ENCODE measurements around the gene SGCB.

SGCB gene

DNA sequence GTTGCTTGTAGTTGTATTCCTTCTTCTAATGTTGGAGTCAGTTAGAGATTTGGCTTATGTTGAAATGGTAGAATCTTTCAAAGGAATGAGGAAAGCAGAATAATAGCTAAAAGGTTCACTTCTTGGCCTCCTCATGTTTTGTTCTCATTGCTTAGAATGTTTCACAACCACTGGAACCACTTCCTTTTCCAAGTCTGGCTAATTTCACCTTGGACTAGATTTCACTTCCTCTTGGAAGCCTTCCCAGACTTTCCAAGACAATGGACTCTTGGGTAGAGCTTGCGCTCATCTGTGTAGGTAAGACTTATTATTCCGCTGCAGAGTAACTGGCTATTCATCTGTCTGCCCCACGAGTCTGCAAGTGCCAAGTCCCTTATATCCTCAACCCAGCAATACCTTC, 21.3 kb upstream of the SGCB start:
- peak; percentile 92 for DNase-seq (ENCODE audit: low read depth)
- H3K4me3 ChIP-seq (ENCODE audit: low read length): no peak overlapping the region

DNA sequence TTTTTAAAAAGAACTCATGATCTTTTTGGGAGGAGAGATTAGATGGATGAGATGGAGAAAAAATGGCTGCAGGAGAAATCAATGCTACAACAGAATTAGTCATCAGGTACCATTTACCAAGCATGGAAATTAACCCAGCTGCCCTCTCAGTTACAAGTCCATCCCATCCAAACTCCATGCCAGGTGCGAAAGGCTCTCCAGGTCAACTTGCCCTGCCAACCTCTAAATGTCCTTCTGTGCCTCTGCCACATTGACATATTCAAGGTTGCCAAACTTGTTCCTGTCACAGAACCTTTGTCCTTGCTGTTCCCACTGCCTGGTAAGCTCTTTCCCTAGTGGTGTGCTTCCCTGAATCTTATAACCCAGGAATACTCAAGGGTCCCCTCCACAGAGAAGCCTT, 20.2 kb upstream of the SGCB start:
- no peak for DNase-seq (ENCODE audit: low read depth)
- TF ChIP-seq, protein P1, sequence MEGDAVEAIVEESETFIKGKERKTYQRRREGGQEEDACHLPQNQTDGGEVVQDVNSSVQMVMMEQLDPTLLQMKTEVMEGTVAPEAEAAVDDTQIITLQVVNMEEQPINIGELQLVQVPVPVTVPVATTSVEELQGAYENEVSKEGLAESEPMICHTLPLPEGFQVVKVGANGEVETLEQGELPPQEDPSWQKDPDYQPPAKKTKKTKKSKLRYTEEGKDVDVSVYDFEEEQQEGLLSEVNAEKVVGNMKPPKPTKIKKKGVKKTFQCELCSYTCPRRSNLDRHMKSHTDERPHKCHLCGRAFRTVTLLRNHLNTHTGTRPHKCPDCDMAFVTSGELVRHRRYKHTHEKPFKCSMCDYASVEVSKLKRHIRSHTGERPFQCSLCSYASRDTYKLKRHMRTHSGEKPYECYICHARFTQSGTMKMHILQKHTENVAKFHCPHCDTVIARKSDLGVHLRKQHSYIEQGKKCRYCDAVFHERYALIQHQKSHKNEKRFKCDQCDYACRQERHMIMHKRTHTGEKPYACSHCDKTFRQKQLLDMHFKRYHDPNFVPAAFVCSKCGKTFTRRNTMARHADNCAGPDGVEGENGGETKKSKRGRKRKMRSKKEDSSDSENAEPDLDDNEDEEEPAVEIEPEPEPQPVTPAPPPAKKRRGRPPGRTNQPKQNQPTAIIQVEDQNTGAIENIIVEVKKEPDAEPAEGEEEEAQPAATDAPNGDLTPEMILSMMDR (IDR thresholded peaks at IDR 0.05; ENCODE audit: insufficient read depth, low read depth, low read length, missing control alignments): no peak
- no peak overlapping the region for H3K4me3 ChIP-seq (ENCODE audit: low read length)

More for the DNA sequence above, 21.3 kb upstream of the SGCB start:
- TF ChIP-seq, protein P1 (IDR thresholded peaks at IDR 0.05; ENCODE audit: insufficient read depth, low read depth, low read length, missing control alignments): no peak

DNA sequence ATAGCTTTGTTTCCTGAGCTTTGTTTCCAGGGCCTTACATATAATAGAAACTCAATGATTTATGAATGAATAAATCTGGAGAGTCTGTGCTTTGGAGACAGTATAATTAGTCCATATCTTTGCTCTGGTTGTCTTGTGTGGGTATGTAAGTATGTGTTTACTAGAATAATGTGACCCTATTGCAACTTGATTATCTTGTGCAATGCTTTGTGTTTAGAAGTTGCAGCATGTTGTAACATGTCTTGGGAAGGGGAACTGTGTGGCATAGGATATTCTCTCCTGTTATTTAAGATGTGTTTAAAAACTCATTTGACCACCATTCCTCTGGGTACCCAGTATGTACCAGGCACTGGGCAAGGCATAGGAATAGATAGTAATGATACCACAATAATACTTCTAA, 19.1 kb upstream of the SGCB start:
- H3K4me3 ChIP-seq (ENCODE audit: low read length): no peak overlapping the region
- TF ChIP-seq, protein P1 (IDR thresholded peaks at IDR 0.05; ENCODE audit: insufficient read depth, low read depth, low read length, missing control alignments): no peak
- peak; percentile 64 for DNase-seq (ENCODE audit: low read depth)

DNA sequence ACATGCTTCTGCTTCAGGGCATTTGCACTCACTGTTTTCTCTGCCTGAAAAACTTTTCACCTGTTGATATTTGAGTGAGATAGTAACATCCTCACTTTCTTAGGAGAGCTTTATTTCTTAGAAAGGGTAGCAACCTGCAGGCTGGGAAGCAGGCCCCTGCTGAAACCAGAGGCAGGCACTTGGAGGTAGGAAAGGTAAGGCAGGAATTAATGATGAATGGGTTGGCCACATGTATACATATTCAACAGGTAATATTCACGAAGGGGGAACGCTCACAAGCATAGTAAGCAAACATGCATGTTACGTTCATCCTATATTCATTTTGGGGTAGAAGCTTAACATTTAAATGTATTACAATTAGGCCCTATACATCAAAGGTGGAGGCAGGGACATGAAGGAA, 16.2 kb upstream of the SGCB start:
- DNase-seq (ENCODE audit: low read depth): no peak
- H3K4me3 ChIP-seq (ENCODE audit: low read length): no peak overlapping the region
- TF ChIP-seq, protein P1 (IDR thresholded peaks at IDR 0.05; ENCODE audit: insufficient read depth, low read depth, low read length, missing control alignments): no peak

DNA sequence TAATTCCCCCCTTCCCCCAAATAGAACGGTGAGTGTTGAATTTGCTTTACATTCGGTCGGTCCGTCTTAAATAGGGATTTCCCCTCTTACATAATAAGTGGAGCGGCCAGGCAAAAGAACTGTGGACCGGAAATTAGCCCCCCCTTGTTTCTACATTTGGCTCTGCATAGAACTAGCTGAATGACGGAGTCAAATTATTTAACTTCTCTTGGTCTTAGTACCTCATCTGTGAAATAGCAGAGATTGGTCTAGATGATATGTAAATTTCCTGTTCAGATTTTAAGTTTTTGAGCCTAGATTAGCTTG, 14.3 kb upstream of the SGCB start:
- TF ChIP-seq, protein P1 (IDR thresholded peaks at IDR 0.05; ENCODE audit: insufficient read depth, low read depth, low read length, missing control alignments): no peak
- peak overlapping the region; percentile 93 for H3K4me3 ChIP-seq (ENCODE audit: low read length)
- peak; percentile 47 for DNase-seq (ENCODE audit: low read depth)

DNA sequence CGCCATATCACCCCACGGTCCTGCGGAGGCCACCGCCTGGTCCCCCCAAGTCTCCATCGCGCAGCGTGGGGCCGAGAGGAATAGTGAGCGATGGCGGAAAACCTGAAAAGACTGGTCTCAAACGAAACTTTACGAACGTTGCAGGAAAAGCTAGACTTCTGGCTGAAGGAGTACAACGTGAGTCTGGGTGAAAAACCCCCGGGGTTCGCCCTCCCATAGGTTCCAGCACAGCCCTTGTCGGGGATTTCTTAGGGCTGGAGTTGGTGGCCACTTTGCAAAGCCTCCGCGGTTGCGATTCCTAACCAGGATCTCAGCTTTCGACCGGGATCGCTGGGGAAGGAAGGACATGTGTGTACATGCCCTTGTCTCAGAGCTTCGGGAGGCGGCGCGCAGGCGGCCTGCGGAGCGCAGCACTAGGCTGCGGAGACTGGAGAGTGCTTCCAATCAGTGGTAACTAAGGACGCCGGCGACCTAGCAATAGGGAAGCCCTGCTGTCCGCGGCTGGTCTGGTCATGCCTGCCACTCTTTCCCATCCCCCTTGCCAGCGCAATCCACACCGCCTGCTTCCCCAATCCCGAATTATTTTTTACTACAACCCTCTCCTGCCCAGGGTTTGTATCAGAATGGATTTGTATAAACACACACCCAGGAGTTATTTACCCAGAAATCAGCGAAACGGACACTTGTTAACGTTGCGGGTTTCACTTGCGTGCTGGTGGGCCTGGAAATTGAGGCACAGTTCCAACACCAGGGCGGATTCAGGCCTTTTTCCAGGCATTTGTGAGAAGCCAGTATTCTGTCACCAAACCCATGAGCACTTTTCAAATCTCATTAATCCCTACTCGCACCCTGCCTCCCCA, 13.7 kb upstream of the SGCB start:
- peak overlapping the region; percentile 93 for H3K4me3 ChIP-seq (ENCODE audit: low read length)
- DNase-seq (ENCODE audit: low read depth): peak; percentile 98
- TF ChIP-seq, protein P1 (IDR thresholded peaks at IDR 0.05; ENCODE audit: insufficient read depth, low read depth, low read length, missing control alignments): no peak

DNA sequence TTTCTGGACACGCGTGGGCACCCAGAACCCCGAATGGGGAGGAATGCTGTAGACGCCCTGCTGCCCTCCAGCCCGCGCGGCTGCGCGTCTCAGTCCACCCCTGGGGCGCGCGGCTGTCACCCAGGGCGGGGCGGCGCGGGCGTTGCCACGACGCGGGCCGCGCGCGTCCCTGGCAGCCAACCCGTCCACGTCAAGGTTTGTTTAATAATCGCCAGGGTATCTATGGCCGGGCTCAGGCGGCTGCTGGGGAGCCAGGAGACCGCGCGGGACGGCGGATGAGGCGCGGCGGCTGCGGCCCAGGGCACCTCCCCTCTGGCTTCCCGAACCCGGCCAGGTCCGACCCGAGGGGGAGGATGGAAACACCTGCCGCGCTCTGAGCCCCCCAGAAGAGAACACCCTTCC, 13.1 kb upstream of the SGCB start, which contains the start of gene SPATA18:
TSS of gene SPATA18 (plus strand) at position 92 of the 402 bp plus-strand sequence. CDS start 401 bp downstream, outside the sequence.
- H3K4me3 ChIP-seq (ENCODE audit: low read length): peak within 1 kb of the TSS; percentile 93
- DNase-seq (ENCODE audit: low read depth): peak; percentile 39
- TF ChIP-seq, protein P1 (IDR thresholded peaks at IDR 0.05; ENCODE audit: insufficient read depth, low read depth, low read length, missing control alignments): no peak
